ENCODE data around the gene LYSMD1. TPM values are rescaled to one million over a fixed set of nuclear protein-coding genes. Genes with fewer than 3 reads are reported as not detected.
"Not testable (repeated sequence)": the region's sequence is repeated elsewhere in the genome, so short reads cannot be mapped to it uniquely, and the experiment has no call there.

Gene LYSMD1
- total RNA-seq, 1 donor from 2014 or later = 14.0 TPM

GRCh38 chr1:151199873-151200581 is 34.3 kb upstream of the LYSMD1 start:
- H3K4me3 Mint-ChIP-seq (ENCODE audit: low read depth) = peak overlapping the region; percentile 97

GRCh38 chr1:151198254-151199127 is 32.8 kb upstream of the LYSMD1 start, which contains the start of gene PIP5K1A:
Gene PIP5K1A (plus strand): TSS chr1:151198552. CDS start chr1:151198997, 445 bp downstream.
- TF ChIP-seq CTCF (IDR thresholded peaks at IDR 0.05; ENCODE audit: unreplicated experiment) = no peak
- Mint-ChIP-seq H3K4me3 (ENCODE audit: low read depth) (peak within 1 kb of the TSS; percentile 97), H3K27ac (peak within 1 kb of the TSS; percentile 100), H3K27me3 (peaks cover 3% of the 10 kb centered on the region), H3K36me3 (ENCODE audit: insufficient read depth) (no peaks in the 10 kb centered on the region), H3K9me3 (ENCODE audit: low read depth) (no peaks in the 10 kb centered on the region), H3K4me1 (ENCODE audit: low read depth) (peaks cover 31% of the 10 kb centered on the region)
- DNase-seq (ENCODE audit: low spot score, unreplicated experiment) = peak; percentile 96

More at GRCh38 chr1:151199873-151200581, 34.3 kb upstream of the LYSMD1 start:
- Mint-ChIP-seq H3K9me3 (ENCODE audit: low read depth) (no peaks in the 10 kb centered on the region), H3K36me3 (ENCODE audit: insufficient read depth) (peaks cover 2% of the 10 kb centered on the region), H3K27ac (peak overlapping the region; percentile 100), H3K27me3 (no peaks in the 10 kb centered on the region), H3K4me1 (ENCODE audit: low read depth) (peaks cover 33% of the 10 kb centered on the region)
- no peak for DNase-seq (ENCODE audit: low spot score, unreplicated experiment)
- no peak for TF ChIP-seq CTCF (IDR thresholded peaks at IDR 0.05; ENCODE audit: unreplicated experiment)

- peaks cover 3% of the 10 kb centered on the region for H3K27me3 Mint-ChIP-seq
- peaks cover 31% of the 10 kb centered on the region for H3K4me1 Mint-ChIP-seq (ENCODE audit: low read depth)
- no peaks in the 10 kb centered on the region for H3K36me3 Mint-ChIP-seq (ENCODE audit: insufficient read depth)
- TF ChIP-seq CTCF (IDR thresholded peaks at IDR 0.05; ENCODE audit: unreplicated experiment) = no peak
- peak overlapping the region; percentile 100 for H3K27ac Mint-ChIP-seq
- no peak for DNase-seq (ENCODE audit: low spot score, unreplicated experiment)
- peak overlapping the region; percentile 97 for H3K4me3 Mint-ChIP-seq (ENCODE audit: low read depth)
- H3K9me3 Mint-ChIP-seq (ENCODE audit: low read depth) = no peaks in the 10 kb centered on the region
Measured at GRCh38 chr1:151197863-151198253, 32.2 kb upstream of the LYSMD1 start.

GRCh38 chr1:151196292-151196800 is 30.6 kb upstream of the LYSMD1 start:
- Mint-ChIP-seq H3K27me3 (peaks cover 3% of the 10 kb centered on the region), H3K4me3 (ENCODE audit: low read depth) (no peak overlapping the region), H3K27ac (peak overlapping the region; percentile 78), H3K36me3 (ENCODE audit: insufficient read depth) (no peaks in the 10 kb centered on the region), H3K4me1 (ENCODE audit: low read depth) (peaks cover 29% of the 10 kb centered on the region), H3K9me3 (ENCODE audit: low read depth) (no peaks in the 10 kb centered on the region)
- DNase-seq (ENCODE audit: low spot score, unreplicated experiment) = no peak
- peak; percentile 48 for TF ChIP-seq CTCF (IDR thresholded peaks at IDR 0.05; ENCODE audit: unreplicated experiment)

DNA sequence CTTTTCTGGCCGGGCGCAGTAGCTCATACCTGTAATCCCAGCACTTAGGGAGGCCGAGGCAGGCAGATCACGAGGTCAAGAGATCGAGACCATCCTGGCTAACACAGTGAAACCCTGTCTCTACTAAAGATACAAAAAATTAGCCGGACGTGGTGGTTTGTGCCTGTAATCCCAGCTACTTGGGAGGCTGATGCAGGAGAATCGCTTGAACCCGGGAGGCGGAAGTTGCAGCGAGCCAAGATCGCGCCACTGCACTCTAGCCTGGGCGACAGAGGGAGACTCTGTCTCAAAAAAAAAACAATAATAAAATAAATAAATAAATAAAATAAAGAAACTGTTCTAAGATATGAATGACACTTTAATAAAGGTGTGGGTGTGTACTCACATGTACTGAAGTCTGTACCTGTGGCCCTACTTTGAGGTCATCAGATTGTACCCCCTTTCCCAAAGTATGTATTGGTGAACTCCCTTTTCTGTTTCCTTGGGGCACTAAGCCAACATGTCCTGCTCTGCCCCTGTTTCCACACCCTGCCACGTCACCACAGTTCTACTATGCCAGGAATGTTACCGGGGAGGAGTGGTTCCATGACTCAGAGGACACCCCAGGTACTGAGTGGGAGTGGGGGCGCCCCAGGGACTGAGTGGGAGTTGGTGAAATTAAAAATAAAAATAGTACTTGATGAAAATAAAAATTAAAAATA is 29.3 kb upstream of the LYSMD1 start:
- DNase-seq (ENCODE audit: low spot score, unreplicated experiment); H3K4me3 Mint-ChIP-seq (ENCODE audit: low read depth); H3K27me3 Mint-ChIP-seq; H3K36me3 Mint-ChIP-seq (ENCODE audit: insufficient read depth); H3K27ac Mint-ChIP-seq; H3K9me3 Mint-ChIP-seq (ENCODE audit: low read depth): not testable (repeated sequence)
- H3K4me1 Mint-ChIP-seq (ENCODE audit: low read depth) = peaks cover 24% of the 10 kb centered on the region
